AG04449 (cell line): ENCODE data around the gene NDRG3.

Experiments used
- CTCF ChIA-PET: fragments of 350-600 bp; formaldehyde crosslinking; extraction: SDS; loops from one replicate; lab custom pipeline; 2021; ENCODE audit warnings: antibody characterized with exemption; lab: Yijun Ruan, JAX
- POLR2A ChIA-PET: fragments of 400-600, 350-600 bp; formaldehyde crosslinking; extraction: SDS; loops from one replicate; lab custom pipeline; 2020; ENCODE audit warnings: antibody characterized with exemption, inconsistent platforms; lab: Yijun Ruan, JAX
- DNase-seq: peaks from one replicate; pipeline ENCODE4 v3.0.0-alpha.2; 2010; ENCODE audit warnings: low read depth, low spot score
- H3K4me3 ChIP-seq: 2 replicates; pipeline ENCODE4 v1.5.1; 2011; ENCODE audit warnings: low read depth, mild to moderate bottlenecking, control low read depth, low read length
- TF ChIP-seq, protein P1 (sequence below): IDR thresholded peaks from one replicate; pipeline ENCODE4 v1.5.1; 2011; ENCODE audit warnings: mild to moderate bottlenecking, moderate library complexity, low read length, control low read depth, inconsistent platforms; ENCODE audit not compliant: insufficient read depth; ENCODE audit errors: missing control alignments

Gene NDRG3

DNA sequence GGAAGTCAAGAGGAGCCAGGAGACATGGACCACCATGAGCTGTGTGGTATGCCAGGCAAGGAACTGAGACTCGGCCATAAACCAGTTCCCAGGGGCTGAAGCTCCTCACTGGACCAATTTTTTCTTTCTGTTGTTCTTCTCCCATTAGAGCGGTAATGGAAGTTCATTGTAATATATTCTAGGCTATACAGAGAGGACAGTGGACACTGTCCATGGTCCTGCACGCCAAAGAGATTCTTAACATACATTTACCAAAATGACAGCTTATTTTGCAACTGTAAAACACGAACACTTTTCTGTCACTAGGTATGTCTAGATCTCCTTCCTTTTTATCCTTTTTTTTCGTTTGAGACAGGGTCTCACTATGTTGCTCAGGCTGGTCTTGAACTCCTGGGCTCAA is 40.8 kb upstream of the NDRG3 start:
- ChIA-PET CTCF (interaction anchor here (0.6 to 3.4 kb wide), 6 partner anchors 12 to 266 kb away, joined by 3 to 23 read pairs (median 4); partner anchors contain the start of gene DSN1), POLR2A (interaction anchor here (1.9 kb wide), 1 partner anchor 13 kb away, joined by 6 read pairs; the partner anchor contains the start of gene DSN1)
- no peak overlapping the region for H3K4me3 ChIP-seq
- DNase-seq = no peak
- TF ChIP-seq, protein P1, sequence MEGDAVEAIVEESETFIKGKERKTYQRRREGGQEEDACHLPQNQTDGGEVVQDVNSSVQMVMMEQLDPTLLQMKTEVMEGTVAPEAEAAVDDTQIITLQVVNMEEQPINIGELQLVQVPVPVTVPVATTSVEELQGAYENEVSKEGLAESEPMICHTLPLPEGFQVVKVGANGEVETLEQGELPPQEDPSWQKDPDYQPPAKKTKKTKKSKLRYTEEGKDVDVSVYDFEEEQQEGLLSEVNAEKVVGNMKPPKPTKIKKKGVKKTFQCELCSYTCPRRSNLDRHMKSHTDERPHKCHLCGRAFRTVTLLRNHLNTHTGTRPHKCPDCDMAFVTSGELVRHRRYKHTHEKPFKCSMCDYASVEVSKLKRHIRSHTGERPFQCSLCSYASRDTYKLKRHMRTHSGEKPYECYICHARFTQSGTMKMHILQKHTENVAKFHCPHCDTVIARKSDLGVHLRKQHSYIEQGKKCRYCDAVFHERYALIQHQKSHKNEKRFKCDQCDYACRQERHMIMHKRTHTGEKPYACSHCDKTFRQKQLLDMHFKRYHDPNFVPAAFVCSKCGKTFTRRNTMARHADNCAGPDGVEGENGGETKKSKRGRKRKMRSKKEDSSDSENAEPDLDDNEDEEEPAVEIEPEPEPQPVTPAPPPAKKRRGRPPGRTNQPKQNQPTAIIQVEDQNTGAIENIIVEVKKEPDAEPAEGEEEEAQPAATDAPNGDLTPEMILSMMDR = no peak

DNA sequence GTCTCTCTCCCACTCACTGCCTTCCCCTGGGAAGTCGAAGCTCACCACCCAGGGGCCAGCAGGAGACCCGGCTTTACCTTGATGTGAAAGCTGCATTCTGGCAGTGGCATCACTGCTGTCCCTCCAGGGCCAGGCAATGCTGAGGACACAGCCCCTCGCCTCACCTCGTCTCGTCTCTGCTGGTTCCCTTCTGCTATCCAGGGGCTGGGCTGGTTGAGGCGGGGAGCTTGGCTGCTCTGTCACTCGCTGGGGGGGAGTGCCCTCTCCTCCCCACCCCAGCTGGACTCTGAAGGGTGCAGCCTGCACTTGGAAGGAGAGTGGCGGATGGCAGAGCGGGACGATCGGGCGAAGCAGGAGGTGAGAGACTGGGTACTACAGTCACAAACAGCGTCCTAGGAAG is 40.4 kb upstream of the NDRG3 start:
- no peak for DNase-seq
- no peak overlapping the region for H3K4me3 ChIP-seq
- POLR2A ChIA-PET = interaction anchor here (1.9 kb wide), 1 partner anchor 12 kb away, joined by 6 read pairs; the partner anchor contains the start of gene DSN1
- TF ChIP-seq, protein P1 = no peak
- CTCF ChIA-PET = interaction anchor here (0.6 to 3.4 kb wide), 7 partner anchors 12 to 266 kb away, joined by 3 to 23 read pairs (median 4); partner anchors contain the start of gene DSN1

GRCh38 chr20:36785308-36785707 is 39.4 kb upstream of the NDRG3 start:
- ChIA-PET CTCF (interaction anchor here (1.8 to 2.5 kb wide), 3 partner anchors 11 to 79 kb away, joined by 4 to 16 read pairs (median 10); partner anchors contain the start of gene DSN1), POLR2A (interaction anchor here (1.9 kb wide), 1 partner anchor 11 kb away, joined by 6 read pairs; the partner anchor contains the start of gene DSN1)
- DNase-seq = no peak
- TF ChIP-seq, protein P1 = no peak
- H3K4me3 ChIP-seq = no peak overlapping the region

- TF ChIP-seq, protein P1 = no peak
- POLR2A ChIA-PET = no interaction called here
- H3K4me3 ChIP-seq = no peak overlapping the region
- no peak for DNase-seq
- CTCF ChIA-PET = interaction anchor here (0.8 to 2.5 kb wide), 4 partner anchors 9 to 23 kb away, joined by 3 to 16 read pairs (median 4); partner anchors contain the start of gene DSN1
Observed at GRCh38 chr20:36784900-36785299, 39.0 kb upstream of the NDRG3 start.

DNA sequence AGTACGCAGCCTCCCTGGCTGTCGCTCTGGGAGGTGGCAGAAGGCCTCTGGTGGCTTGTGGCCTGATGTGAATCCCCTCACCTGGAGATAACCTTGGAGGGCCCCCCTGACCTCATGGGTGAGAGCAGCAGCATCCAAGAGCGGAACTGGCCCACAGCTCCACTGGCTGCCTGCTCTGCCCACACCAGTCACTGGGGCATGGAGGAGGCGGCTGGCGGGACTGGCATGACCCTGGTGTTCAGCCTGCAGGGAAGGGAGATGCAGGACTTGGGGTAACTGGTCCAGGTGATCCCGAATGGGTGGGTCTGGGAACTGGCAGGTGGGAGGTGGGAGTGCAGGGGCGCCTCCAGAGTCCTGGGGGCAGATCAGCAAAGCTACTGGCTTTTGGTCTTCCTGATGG is 38.2 kb upstream of the NDRG3 start:
- ChIA-PET POLR2A (no interaction called here), CTCF (interaction anchor here (0.8 to 2.5 kb wide), 4 partner anchors 8 to 24 kb away, joined by 3 to 16 read pairs (median 4); partner anchors contain the start of gene DSN1)
- DNase-seq = no peak
- TF ChIP-seq, protein P1 = no peak
- no peak overlapping the region for H3K4me3 ChIP-seq

DNA sequence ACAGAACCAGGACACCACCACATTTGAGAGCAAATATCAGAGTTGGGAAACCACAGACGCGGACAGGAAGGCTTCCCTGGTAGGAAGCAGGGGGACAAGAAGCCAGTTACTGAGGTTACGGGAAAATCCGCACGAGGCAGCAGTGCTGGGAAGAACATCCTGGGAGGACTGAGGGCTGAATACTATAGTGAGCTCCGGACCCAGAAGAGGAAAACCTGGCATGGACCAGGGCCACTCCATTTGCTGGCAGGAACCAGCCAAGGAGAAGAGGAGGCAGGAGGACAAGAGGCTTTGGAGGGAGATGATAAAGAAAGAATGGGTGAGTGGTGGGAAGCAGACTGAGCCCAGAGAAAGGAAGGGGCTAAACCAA is 33.8 kb upstream of the NDRG3 start:
- ChIA-PET POLR2A (no interaction called here), CTCF (interaction anchor here (1.6 kb wide), 1 partner anchor 107 kb away, joined by 3 read pairs; no protein-coding TSS in a partner anchor)
- TF ChIP-seq, protein P1 = no peak
- DNase-seq = no peak
- no peak overlapping the region for H3K4me3 ChIP-seq
